HepG2 (cell line): ENCODE data around the gene TP53BP2.

Experiments used
- ARHGAP35 ChIP-seq: sonication (generic); formaldehyde crosslinking; IDR thresholded peaks from 2 replicates; pipeline ENCODE4 v1.9.0; 2022; ENCODE audit warnings: mild to moderate bottlenecking, inconsistent platforms, moderate library complexity, missing genetic modification reagents, borderline replicate concordance
- EZH2 ChIP-seq: conservative IDR thresholded peaks from 2 replicates; pipeline ENCODE4 v1.6.1; 2012; ENCODE audit warnings: mild to moderate bottlenecking, low read depth, low read length, moderate library complexity
- HDAC6 ChIP-seq: fragments of 200-600 bp; sonication (generic); IDR thresholded peaks from 2 replicates; pipeline ENCODE4 v1.7.0; 2017; ENCODE audit warnings: mild to moderate bottlenecking, antibody characterized with exemption, low read length, low read depth
- HHEX ChIP-seq: IDR thresholded peaks from 2 replicates; pipeline ENCODE4 v1.6.1; 2016; ENCODE audit warnings: control low read depth
- MTA3 ChIP-seq: sonication (generic); formaldehyde crosslinking; IDR thresholded peaks from 2 replicates; pipeline ENCODE4 v1.4.0; 2020; ENCODE audit warnings: missing genetic modification reagents
- RELA ChIP-seq: sonication (generic); formaldehyde crosslinking; IDR thresholded peaks from 2 replicates; pipeline ENCODE4 v1.4.0; 2020; ENCODE audit warnings: missing genetic modification reagents
- TCF7L2 ChIP-seq: IDR thresholded peaks from 2 replicates; pipeline ENCODE4 v1.6.1; 2011; ENCODE audit warnings: mild to moderate bottlenecking, low read depth, low read length, moderate library complexity
- ZBTB7A ChIP-seq: sonication (generic); formaldehyde crosslinking; IDR thresholded peaks from 2 replicates; pipeline ENCODE4 v1.8.0; 2022; ENCODE audit warnings: mild to moderate bottlenecking, missing genetic modification reagents
- ZNF121 ChIP-seq: sonication (generic); formaldehyde crosslinking; IDR thresholded peaks from 2 replicates; pipeline ENCODE4 v1.5.0; 2020; ENCODE audit warnings: mild to moderate bottlenecking, missing genetic modification reagents
- TF ChIP-seq, protein P1 (sequence below): IDR thresholded peaks from 2 replicates; pipeline ENCODE4 v1.6.1; 2012; ENCODE audit warnings: inconsistent platforms
- TF ChIP-seq, protein P2 (sequence below): sonication (generic); formaldehyde crosslinking; IDR thresholded peaks from 2 replicates; pipeline ENCODE4 v1.4.0; 2020; ENCODE audit warnings: missing genetic modification reagents
- TF ChIP-seq, protein P3 (sequence below): sonication (generic); formaldehyde crosslinking; IDR thresholded peaks from 2 replicates; pipeline ENCODE4 v1.4.0; 2020; ENCODE audit warnings: missing genetic modification reagents
- TF ChIP-seq, protein P4 (sequence below): sonication (generic); formaldehyde crosslinking; IDR thresholded peaks from 2 replicates; pipeline ENCODE4 v1.5.0; 2020; ENCODE audit warnings: mild to moderate bottlenecking, missing genetic modification reagents, moderate library complexity
- TF ChIP-seq, protein P5 (sequence below): sonication (generic); formaldehyde crosslinking; IDR thresholded peaks from 2 replicates; pipeline ENCODE4 v1.5.1; 2020; ENCODE audit warnings: mild to moderate bottlenecking, missing genetic modification reagents, borderline replicate concordance

DNA sequence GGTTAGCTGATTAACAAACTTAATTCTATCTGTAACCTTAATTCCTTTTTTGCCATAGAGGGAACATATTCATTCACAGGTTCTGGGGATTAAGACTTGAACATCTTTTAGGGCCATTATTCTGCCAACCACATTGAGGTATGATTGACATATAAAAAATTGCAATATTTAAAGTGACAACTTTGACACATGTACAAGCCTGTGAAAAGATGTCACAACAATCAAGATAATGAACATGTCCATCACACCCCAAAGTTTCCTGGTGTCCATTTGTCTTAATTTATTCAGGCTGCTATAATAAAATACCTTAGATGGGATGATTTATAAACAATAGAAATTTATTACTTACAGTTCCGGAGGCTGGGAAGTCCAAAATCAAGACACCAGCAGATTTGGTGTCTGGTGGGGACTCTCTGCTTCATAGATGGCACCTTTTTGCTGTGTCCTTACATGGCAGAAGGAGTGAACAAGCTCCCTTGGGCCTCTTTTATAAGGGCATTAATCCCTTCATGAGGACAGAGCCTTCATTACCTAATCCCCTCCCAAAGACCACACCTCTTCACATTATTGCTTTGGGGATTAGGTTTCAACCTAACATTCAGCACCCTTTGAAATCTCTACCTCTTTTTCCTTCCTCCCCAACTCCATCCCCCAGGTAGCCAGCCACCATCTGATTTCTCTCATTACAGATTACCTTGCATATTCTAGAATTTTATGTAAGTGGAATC lies 33.0 kb upstream of the TP53BP2 start:
- no peak for TF ChIP-seq ZBTB7A (CRISPR knock-in tag)
- no peak for TF ChIP-seq ARHGAP35 (CRISPR knock-in tag)
- TF ChIP-seq, protein P1, sequence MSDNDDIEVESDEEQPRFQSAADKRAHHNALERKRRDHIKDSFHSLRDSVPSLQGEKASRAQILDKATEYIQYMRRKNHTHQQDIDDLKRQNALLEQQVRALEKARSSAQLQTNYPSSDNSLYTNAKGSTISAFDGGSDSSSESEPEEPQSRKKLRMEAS = no peak
- no peak for TF ChIP-seq TCF7L2
- TF ChIP-seq, protein P2, sequence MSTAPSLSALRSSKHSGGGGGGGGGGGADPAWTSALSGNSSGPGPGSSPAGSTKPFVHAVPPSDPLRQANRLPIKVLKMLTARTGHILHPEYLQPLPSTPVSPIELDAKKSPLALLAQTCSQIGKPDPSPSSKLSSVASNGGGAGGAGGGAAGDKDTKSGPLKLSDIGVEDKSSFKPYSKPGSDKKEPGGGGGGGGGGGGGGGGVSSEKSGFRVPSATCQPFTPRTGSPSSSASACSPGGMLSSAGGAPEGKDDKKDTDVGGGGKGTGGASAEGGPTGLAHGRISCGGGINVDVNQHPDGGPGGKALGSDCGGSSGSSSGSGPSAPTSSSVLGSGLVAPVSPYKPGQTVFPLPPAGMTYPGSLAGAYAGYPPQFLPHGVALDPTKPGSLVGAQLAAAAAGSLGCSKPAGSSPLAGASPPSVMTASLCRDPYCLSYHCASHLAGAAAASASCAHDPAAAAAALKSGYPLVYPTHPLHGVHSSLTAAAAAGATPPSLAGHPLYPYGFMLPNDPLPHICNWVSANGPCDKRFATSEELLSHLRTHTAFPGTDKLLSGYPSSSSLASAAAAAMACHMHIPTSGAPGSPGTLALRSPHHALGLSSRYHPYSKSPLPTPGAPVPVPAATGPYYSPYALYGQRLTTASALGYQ = no peak
- no peak for TF ChIP-seq EZH2
- no peak for TF ChIP-seq ZNF121
- no peak for TF ChIP-seq MTA3 (CRISPR knock-in tag)
- no peak for TF ChIP-seq HHEX (CRISPR knock-in tag)
- no peak for TF ChIP-seq HDAC6
- TF ChIP-seq, protein P3, sequence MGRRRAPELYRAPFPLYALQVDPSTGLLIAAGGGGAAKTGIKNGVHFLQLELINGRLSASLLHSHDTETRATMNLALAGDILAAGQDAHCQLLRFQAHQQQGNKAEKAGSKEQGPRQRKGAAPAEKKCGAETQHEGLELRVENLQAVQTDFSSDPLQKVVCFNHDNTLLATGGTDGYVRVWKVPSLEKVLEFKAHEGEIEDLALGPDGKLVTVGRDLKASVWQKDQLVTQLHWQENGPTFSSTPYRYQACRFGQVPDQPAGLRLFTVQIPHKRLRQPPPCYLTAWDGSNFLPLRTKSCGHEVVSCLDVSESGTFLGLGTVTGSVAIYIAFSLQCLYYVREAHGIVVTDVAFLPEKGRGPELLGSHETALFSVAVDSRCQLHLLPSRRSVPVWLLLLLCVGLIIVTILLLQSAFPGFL = no peak
- TF ChIP-seq, protein P4, sequence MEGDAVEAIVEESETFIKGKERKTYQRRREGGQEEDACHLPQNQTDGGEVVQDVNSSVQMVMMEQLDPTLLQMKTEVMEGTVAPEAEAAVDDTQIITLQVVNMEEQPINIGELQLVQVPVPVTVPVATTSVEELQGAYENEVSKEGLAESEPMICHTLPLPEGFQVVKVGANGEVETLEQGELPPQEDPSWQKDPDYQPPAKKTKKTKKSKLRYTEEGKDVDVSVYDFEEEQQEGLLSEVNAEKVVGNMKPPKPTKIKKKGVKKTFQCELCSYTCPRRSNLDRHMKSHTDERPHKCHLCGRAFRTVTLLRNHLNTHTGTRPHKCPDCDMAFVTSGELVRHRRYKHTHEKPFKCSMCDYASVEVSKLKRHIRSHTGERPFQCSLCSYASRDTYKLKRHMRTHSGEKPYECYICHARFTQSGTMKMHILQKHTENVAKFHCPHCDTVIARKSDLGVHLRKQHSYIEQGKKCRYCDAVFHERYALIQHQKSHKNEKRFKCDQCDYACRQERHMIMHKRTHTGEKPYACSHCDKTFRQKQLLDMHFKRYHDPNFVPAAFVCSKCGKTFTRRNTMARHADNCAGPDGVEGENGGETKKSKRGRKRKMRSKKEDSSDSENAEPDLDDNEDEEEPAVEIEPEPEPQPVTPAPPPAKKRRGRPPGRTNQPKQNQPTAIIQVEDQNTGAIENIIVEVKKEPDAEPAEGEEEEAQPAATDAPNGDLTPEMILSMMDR (CRISPR knock-in tag) = no peak
- no peak for TF ChIP-seq RELA (CRISPR knock-in tag)
- TF ChIP-seq, protein P5, sequence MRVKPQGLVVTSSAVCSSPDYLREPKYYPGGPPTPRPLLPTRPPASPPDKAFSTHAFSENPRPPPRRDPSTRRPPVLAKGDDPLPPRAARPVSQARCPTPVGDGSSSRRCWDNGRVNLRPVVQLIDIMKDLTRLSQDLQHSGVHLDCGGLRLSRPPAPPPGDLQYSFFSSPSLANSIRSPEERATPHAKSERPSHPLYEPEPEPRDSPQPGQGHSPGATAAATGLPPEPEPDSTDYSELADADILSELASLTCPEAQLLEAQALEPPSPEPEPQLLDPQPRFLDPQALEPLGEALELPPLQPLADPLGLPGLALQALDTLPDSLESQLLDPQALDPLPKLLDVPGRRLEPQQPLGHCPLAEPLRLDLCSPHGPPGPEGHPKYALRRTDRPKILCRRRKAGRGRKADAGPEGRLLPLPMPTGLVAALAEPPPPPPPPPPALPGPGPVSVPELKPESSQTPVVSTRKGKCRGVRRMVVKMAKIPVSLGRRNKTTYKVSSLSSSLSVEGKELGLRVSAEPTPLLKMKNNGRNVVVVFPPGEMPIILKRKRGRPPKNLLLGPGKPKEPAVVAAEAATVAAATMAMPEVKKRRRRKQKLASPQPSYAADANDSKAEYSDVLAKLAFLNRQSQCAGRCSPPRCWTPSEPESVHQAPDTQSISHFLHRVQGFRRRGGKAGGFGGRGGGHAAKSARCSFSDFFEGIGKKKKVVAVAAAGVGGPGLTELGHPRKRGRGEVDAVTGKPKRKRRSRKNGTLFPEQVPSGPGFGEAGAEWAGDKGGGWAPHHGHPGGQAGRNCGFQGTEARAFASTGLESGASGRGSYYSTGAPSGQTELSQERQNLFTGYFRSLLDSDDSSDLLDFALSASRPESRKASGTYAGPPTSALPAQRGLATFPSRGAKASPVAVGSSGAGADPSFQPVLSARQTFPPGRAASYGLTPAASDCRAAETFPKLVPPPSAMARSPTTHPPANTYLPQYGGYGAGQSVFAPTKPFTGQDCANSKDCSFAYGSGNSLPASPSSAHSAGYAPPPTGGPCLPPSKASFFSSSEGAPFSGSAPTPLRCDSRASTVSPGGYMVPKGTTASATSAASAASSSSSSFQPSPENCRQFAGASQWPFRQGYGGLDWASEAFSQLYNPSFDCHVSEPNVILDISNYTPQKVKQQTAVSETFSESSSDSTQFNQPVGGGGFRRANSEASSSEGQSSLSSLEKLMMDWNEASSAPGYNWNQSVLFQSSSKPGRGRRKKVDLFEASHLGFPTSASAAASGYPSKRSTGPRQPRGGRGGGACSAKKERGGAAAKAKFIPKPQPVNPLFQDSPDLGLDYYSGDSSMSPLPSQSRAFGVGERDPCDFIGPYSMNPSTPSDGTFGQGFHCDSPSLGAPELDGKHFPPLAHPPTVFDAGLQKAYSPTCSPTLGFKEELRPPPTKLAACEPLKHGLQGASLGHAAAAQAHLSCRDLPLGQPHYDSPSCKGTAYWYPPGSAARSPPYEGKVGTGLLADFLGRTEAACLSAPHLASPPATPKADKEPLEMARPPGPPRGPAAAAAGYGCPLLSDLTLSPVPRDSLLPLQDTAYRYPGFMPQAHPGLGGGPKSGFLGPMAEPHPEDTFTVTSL (CRISPR knock-in tag) = no peak
